Fibroblast of mammary gland (primary cell): ENCODE results near the gene INPP5A.

Experiments used
- DNase-seq: peaks from one replicate; pipeline ENCODE4 v3.0.0-alpha.2; 2010; ENCODE audit warnings: low read depth
- H3K4me3 ChIP-seq: 2 replicates; pipeline ENCODE4 v1.5.1; 2011; ENCODE audit warnings: low read depth, mild to moderate bottlenecking, low read length, moderate library complexity; ENCODE audit not compliant: control insufficient read depth
- CTCF ChIP-seq: conservative IDR thresholded peaks from 2 replicates; pipeline ENCODE4 v1.5.1; 2011; ENCODE audit warnings: low read depth, low read length, inconsistent platforms; ENCODE audit not compliant: control insufficient read depth, insufficient read depth

Gene INPP5A

GRCh38 chr10:132626019-132626760 lies 88.6 kb downstream of the INPP5A start:
- DNase-seq: no peak
- H3K4me3 ChIP-seq: no peak overlapping the region
- TF ChIP-seq CTCF: no peak

GRCh38 chr10:132626761-132627665 lies 89.4 kb downstream of the INPP5A start:
- H3K4me3 ChIP-seq: no peak overlapping the region
- no peak for TF ChIP-seq CTCF
- DNase-seq: no peak

- DNase-seq: no peak
- TF ChIP-seq CTCF: no peak
- H3K4me3 ChIP-seq: no peak overlapping the region
Measured at GRCh38 chr10:132627666-132628531, 90.3 kb downstream of the INPP5A start.

- TF ChIP-seq CTCF: no peak
- H3K4me3 ChIP-seq: no peak overlapping the region
- no peak for DNase-seq
Measured at GRCh38 chr10:132628966-132629900, 91.6 kb downstream of the INPP5A start.

- no peak for TF ChIP-seq CTCF
- H3K4me3 ChIP-seq: no peak overlapping the region
- DNase-seq: no peak
Measured at GRCh38 chr10:132630156-132630555, 92.6 kb downstream of the INPP5A start.
